ENCODE results near the gene SET.

SET gene

DNA sequence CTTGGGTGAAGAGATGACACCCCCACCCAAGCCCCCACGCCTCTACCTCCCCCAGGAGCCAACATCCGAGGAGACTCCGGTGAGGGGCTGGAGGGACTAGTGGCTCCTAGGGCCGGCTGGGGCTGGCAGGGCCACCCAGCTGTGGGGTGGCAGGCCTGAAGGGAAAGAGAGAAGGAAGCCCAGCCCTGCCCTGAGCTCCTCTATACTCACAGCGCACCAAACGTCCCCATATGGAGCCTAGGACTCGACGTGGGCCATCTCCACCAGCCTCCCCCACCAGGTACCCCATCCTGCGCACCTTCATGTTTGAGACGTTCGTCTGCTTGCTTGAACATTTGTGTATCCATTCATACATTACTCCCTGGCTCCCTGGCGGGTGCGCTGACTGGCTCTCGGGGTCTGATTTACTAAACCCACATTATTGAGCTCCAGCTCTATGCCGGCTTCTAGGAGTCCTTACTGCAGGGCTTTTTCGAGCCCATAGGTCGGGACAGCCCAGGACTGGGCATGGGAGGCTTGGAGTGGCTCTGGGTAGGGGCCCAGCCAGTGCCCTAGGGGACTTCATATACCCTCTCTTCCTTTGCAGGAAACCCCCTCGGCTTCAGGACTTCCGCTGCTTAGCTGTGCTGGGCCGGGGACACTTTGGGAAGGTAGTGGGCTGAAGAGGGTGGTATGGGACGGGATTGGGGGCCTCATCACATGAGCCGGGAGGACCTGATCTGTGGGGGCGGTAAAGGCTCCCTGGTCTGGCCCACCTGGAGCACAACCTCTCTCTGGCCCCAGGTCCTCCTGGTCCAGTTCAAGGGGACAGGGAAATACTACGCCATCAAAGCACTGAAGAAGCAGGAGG is 25.8 kb downstream of the SET start:
- no peak overlapping the region for H3K4me3 ChIP-seq (ENCODE audit: low read length)
- DNase-seq (ENCODE audit: low read depth), result no peak
- TF ChIP-seq, protein P1, sequence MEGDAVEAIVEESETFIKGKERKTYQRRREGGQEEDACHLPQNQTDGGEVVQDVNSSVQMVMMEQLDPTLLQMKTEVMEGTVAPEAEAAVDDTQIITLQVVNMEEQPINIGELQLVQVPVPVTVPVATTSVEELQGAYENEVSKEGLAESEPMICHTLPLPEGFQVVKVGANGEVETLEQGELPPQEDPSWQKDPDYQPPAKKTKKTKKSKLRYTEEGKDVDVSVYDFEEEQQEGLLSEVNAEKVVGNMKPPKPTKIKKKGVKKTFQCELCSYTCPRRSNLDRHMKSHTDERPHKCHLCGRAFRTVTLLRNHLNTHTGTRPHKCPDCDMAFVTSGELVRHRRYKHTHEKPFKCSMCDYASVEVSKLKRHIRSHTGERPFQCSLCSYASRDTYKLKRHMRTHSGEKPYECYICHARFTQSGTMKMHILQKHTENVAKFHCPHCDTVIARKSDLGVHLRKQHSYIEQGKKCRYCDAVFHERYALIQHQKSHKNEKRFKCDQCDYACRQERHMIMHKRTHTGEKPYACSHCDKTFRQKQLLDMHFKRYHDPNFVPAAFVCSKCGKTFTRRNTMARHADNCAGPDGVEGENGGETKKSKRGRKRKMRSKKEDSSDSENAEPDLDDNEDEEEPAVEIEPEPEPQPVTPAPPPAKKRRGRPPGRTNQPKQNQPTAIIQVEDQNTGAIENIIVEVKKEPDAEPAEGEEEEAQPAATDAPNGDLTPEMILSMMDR (conservative IDR thresholded peaks at IDR 0.05; ENCODE audit: low read depth, low read length), result no peak

DNA sequence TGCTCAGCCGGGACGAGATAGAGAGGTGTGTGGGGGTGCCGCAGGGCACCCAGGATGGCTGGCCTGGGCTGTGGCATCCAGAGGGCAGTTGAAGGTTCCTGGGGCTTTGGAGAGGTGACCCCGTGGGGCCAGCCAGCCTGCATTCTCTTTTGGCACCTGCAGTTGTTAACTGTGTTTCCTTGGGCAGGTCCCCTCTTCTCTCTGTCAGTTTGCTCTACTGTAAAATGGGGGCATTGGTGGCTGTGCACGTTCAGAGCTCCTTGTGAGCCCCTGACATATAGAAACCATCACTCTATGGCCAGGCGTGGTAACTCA is 26.4 kb downstream of the SET start:
- DNase-seq (ENCODE audit: low read depth), result no peak
- H3K4me3 ChIP-seq (ENCODE audit: low read length), result no peak overlapping the region
- TF ChIP-seq, protein P1 (conservative IDR thresholded peaks at IDR 0.05; ENCODE audit: low read depth, low read length), result no peak

DNA sequence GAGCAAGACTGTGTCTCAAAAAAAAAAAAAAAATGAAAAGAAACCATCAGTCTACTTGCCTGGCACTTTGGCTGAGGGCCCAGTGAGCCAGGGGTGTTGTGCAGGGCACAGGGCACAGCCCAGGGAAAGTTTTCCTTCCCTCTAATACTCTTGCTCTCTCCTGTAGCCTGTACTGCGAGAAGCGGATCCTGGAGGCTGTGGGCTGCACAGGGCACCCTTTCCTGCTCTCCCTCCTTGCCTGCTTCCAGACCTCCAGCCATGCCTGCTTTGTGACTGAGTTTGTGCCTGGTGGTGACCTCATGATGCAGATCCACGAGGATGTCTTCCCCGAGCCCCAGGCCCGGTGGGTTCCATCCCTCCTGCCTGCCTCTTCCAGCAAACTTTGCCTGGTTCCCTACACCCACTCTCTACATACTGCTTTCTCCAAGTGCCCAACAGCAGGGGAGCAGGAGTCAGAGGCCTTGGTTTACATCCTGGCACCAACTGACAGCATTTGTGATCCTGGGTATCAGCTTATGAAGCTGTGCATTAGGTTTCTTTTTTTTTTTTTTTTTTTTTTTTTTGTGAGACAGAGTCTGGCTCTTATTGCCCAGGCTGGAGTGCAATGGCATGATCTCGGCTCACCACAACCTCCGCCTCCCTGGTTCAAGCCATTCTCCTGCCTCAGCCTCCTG is 27.7 kb downstream of the SET start:
- TF ChIP-seq, protein P1 (conservative IDR thresholded peaks at IDR 0.05; ENCODE audit: low read depth, low read length), result no peak
- H3K4me3 ChIP-seq (ENCODE audit: low read length), result no peak overlapping the region
- DNase-seq (ENCODE audit: low read depth), result no peak

DNA sequence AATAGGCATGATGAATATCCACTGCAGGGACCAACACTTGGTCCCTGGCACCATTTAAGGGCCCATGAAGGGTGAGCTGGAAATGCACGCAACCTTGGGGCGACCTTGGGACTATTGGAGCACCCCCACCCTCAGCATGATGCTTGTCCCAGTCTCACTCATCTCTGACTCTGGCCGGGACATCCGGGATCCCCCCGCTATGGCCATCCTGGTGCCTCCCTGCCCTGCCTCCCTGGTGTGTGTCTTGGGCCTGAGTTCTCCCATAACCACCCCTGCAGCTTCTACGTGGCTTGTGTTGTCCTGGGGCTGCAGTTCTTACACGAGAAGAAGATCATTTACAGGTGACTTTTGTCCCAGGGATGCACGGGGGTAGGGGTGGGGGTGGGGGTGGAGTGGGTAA is 29.0 kb downstream of the SET start:
- H3K4me3 ChIP-seq (ENCODE audit: low read length), result no peak overlapping the region
- no peak for DNase-seq (ENCODE audit: low read depth)
- TF ChIP-seq, protein P1 (conservative IDR thresholded peaks at IDR 0.05; ENCODE audit: low read depth, low read length), result no peak

DNA sequence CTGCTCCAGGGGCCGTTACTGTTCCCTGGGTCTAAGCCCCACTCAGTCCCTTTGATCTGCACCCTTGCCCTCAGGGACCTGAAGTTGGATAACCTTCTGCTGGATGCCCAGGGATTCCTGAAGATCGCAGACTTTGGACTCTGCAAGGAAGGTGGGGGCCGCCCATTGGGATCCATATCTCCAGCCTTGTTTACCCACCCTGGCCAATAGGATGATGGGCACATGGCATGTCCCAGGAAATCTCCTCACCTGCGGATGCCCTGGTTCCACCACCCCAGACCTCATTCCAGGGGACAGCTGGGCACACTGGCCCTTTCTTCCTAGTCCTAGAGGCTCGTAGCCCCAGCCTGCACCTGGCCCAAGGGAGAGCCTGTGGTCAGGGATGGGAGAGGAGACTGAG is 29.5 kb downstream of the SET start:
- TF ChIP-seq, protein P1 (conservative IDR thresholded peaks at IDR 0.05; ENCODE audit: low read depth, low read length), result no peak
- H3K4me3 ChIP-seq (ENCODE audit: low read length), result no peak overlapping the region
- DNase-seq (ENCODE audit: low read depth), result no peak

DNA sequence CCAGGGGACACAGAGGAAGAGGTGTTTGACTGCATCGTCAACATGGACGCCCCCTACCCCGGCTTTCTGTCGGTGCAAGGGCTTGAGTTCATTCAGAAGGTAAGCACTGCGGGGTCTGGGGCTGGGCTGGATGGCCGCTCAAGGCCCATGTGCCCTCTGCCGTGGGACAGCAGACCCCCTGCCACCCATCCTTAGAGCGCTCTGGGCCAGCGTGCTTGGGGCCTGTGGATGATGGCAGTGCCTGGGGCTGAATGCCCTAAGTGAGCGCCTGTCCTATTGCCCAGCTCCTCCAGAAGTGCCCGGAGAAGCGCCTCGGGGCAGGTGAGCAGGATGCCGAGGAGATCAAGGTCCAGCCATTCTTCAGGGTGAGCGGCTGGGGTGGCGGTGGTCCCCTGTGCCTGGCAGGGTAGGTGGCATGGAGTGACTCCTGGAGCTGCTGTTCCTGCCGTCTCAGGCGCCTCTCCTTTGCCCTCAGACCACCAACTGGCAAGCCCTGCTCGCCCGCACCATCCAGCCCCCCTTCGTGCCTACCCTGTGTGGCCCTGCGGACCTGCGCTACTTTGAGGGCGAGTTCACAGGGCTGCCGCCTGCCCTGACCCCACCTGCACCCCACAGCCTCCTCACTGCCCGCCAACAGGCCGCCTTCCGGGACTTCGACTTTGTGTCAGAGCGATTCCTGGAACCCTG is 31.0 kb downstream of the SET start:
- TF ChIP-seq, protein P1 (conservative IDR thresholded peaks at IDR 0.05; ENCODE audit: low read depth, low read length), result no peak
- no peak overlapping the region for H3K4me3 ChIP-seq (ENCODE audit: low read length)
- DNase-seq (ENCODE audit: low read depth), result no peak
